ENCODE measurements around the gene VPS35L.

VPS35L gene

DNA sequence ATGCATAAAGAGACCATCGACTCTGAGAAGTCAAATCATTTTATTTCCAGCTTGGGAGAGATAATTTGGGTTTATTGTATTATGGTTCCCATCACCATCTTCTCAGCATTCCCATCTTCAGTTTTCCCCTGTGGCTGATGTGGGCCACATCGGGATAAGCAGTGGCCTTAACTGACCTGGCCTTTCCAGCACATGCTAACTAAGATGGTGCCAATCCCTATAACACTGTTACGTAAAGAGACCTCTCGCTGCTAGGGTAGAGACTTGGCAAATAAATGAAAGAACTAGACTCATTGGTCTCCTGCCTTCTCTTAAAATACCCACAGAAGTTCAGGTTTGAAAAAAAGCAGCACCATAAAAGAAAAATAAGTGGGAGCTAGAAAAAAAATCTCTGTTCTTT, 49.4 kb downstream of the VPS35L start:
- no peak overlapping the region for H3K4me3 ChIP-seq (ENCODE audit: low read depth, low read length)
- no peak for DNase-seq (ENCODE audit: low read depth)
- TF ChIP-seq, protein P1, sequence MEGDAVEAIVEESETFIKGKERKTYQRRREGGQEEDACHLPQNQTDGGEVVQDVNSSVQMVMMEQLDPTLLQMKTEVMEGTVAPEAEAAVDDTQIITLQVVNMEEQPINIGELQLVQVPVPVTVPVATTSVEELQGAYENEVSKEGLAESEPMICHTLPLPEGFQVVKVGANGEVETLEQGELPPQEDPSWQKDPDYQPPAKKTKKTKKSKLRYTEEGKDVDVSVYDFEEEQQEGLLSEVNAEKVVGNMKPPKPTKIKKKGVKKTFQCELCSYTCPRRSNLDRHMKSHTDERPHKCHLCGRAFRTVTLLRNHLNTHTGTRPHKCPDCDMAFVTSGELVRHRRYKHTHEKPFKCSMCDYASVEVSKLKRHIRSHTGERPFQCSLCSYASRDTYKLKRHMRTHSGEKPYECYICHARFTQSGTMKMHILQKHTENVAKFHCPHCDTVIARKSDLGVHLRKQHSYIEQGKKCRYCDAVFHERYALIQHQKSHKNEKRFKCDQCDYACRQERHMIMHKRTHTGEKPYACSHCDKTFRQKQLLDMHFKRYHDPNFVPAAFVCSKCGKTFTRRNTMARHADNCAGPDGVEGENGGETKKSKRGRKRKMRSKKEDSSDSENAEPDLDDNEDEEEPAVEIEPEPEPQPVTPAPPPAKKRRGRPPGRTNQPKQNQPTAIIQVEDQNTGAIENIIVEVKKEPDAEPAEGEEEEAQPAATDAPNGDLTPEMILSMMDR (IDR thresholded peaks at IDR 0.05; ENCODE audit: insufficient read depth, low read depth, low read length, missing control alignments), result no peak

DNA sequence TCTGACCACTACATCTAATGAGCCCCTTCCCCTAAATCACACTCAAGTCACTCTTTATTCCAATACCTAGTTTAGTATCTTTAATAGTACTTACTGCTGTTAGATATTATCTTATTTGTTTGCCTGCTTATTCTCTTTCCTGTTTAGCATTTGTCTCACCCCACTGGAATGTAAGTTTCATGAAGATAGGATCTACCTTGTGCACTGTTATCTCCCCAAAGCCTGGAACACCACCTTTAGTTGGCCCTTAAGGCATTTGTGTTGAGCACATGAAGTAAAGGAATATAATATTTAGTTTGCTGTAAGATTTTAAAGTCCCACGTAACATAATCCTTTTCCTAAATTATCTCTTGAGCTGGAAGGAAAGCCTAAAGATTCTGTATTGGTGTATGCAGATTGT, 50.2 kb downstream of the VPS35L start:
- TF ChIP-seq, protein P1 (IDR thresholded peaks at IDR 0.05; ENCODE audit: insufficient read depth, low read depth, low read length, missing control alignments), result no peak
- no peak for DNase-seq (ENCODE audit: low read depth)
- H3K4me3 ChIP-seq (ENCODE audit: low read depth, low read length), result no peak overlapping the region

DNA sequence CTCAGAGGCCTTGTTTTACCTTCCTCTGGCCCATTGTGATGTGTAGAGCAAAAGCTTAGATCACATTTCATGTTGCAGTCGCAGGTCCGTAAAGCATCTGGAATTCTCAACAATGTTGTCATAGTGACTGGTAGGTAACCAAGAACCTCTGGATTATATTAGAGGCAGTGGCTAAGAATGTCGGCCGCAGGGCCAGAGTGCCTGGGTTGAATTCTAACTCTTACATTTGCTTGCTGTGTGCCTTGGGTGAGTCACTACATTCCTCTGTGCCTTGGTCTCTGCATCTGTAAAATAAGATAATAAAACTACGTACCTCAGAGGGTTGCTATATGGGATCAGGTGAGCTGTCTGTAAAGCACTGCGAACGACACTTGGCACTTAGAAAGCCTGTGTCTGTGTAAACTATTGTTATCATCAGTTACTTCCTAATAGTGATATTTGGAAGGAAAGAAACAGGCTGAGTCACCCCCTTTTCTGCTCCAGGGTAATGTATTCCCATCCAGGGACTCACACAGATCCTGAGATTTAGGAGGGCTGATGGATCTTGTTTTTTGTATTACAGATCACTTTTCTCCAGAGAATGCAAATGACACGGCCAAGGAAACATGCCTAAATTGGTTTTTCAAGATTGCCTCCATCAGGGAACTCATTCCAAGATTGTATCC, 52.2 kb downstream of the VPS35L start:
- no peak overlapping the region for H3K4me3 ChIP-seq (ENCODE audit: low read depth, low read length)
- no peak for DNase-seq (ENCODE audit: low read depth)
- TF ChIP-seq, protein P1 (IDR thresholded peaks at IDR 0.05; ENCODE audit: insufficient read depth, low read depth, low read length, missing control alignments), result no peak

DNA sequence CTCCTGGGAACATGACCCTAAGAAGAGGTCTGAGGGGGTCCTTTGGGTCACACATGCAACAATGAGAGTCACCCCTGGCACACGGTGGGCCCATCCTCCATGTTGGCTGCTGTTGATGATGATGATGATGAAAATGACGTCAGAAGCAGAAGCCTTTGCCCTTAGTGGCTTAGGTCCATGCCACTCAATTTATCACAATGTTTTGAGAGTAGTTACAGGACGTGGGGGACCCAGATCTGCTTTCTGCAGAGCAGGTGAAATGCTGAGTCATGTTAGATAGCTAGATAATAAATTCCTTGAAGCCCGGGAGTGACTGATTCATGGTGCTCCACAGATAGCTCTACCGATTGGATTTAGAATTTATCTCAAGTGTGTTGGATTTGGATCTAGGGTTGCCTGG, 53.9 kb downstream of the VPS35L start:
- TF ChIP-seq, protein P1 (IDR thresholded peaks at IDR 0.05; ENCODE audit: insufficient read depth, low read depth, low read length, missing control alignments), result no peak
- no peak for DNase-seq (ENCODE audit: low read depth)
- H3K4me3 ChIP-seq (ENCODE audit: low read depth, low read length), result no peak overlapping the region

DNA sequence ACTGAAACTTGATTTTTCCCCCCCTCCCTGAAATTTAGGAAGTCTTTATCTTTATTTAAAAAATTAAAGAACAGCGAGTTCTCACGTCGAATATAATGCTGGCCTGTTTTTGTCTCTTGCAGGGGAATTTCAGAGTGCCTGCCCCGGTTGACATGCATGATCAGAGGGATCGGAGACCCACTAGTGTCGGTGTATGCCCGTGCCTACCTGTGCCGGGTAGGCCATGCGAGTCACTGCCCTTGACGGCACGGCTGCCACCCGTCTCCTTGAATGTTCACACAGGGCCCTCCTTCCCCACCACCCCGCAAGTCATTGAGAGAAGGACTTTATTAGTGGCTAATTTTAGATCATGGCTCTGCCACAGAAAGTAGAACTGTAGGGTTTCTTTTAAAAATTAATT, 54.7 kb downstream of the VPS35L start:
- DNase-seq (ENCODE audit: low read depth), result no peak
- TF ChIP-seq, protein P1 (IDR thresholded peaks at IDR 0.05; ENCODE audit: insufficient read depth, low read depth, low read length, missing control alignments), result no peak
- H3K4me3 ChIP-seq (ENCODE audit: low read depth, low read length), result no peak overlapping the region

DNA sequence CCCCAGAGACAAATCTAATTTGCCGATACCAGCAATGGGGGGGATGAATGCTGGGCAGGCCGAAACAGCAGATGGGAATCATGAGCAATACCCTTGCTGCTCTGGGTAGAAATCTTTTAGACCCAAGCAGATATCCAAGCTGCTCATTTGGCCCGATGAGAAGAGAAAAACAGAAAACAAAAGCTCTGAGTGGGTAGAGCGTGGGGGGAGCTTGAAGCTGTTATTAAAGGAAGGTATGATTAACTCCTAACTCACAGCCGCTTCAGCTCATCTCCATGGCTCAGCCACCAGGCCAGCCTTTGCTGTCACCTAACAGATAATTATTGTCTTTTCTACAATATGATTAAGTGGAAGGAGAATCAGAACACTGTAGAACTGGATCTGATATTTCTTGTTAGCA, 58.3 kb downstream of the VPS35L start:
- H3K4me3 ChIP-seq (ENCODE audit: low read depth, low read length), result no peak overlapping the region
- DNase-seq (ENCODE audit: low read depth), result no peak
- TF ChIP-seq, protein P1 (IDR thresholded peaks at IDR 0.05; ENCODE audit: insufficient read depth, low read depth, low read length, missing control alignments), result no peak

DNA sequence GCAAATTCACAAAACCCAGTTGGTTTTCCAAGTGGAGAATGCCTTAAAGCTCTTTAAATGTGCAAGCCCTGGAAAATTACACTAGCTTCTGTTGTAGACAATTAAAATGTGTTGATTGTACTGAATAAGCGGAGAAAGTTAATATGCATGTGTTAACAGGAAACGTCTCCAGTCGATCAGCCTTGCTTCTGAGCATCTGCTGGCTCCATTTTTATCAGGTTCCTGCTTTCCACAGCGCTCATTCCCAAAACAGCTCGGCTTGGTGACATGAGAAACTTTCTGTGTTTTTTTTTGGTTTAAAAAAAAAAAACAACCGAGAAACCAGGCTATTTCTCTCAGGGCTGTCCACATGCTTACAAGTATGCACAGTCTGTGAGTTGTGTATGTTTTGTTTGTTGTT, 60.7 kb downstream of the VPS35L start:
- TF ChIP-seq, protein P1 (IDR thresholded peaks at IDR 0.05; ENCODE audit: insufficient read depth, low read depth, low read length, missing control alignments), result no peak
- no peak overlapping the region for H3K4me3 ChIP-seq (ENCODE audit: low read depth, low read length)
- DNase-seq (ENCODE audit: low read depth), result no peak

All from GM12865 (cell line).